Measurements from ENCODE around the gene SOD1.
"Not testable (repeated sequence)": the region's sequence is repeated elsewhere in the genome, so short reads cannot be mapped to it uniquely, and the experiment has no call there.

SOD1 gene

GRCh38 chr21:31624181-31624580 is 35.3 kb upstream of the SOD1 start:
- no CpG with 5 or more reads among the region's 3 CpGs for WGBS (ENCODE audit: extremely low coverage, insufficient coverage, insufficient read length)
- no peaks in the 10 kb centered on the region for H3K4me1 ChIP-seq (ENCODE audit: control insufficient read depth in 1 of 2, insufficient read depth in 2 of 2, low read length in 2 of 2)

GRCh38 chr21:31624961-31625491 is 34.5 kb upstream of the SOD1 start:
- Histone ChIP-seq H3K18ac (ENCODE audit: low read length) (no peak overlapping the region), H4K8ac (ENCODE audit: low read depth, low read length) (no peak overlapping the region), H3K9ac (ENCODE audit: low read length) (no peak overlapping the region), H2AK5ac (ENCODE audit: low read length) (no peak overlapping the region), H3K27me3 (ENCODE audit: insufficient read depth, low read length) (no peaks in the 10 kb centered on the region), H3K79me1 (ENCODE audit: low read length) (no peaks in the 10 kb centered on the region), H3K79me2 (ENCODE audit: control insufficient read depth, insufficient read depth, low read length, poor library complexity) (no peaks in the 10 kb centered on the region), H4K12ac (ENCODE audit: low read depth, low read length) (no peak overlapping the region), H3K4me3 (ENCODE audit: low read depth, low read length) (no peak overlapping the region), H3K4me2 (ENCODE audit: low read length) (no peak overlapping the region), H3K36me3 (ENCODE audit: control insufficient read depth in 1 of 2, insufficient read depth in 2 of 2, low read length in 2 of 2) (no peaks in the 10 kb centered on the region), H2BK5ac (ENCODE audit: low read depth, low read length, poor library complexity) (no peak overlapping the region), H3K23ac (ENCODE audit: low read length) (no peak overlapping the region), H3K14ac (ENCODE audit: low read length) (no peak overlapping the region), H3K4me1 (ENCODE audit: control insufficient read depth in 1 of 2, insufficient read depth in 2 of 2, low read length in 2 of 2) (no peaks in the 10 kb centered on the region), H3K4ac (ENCODE audit: low read depth, low read length) (no peak overlapping the region), H4K91ac (ENCODE audit: low read depth, low read length) (no peak overlapping the region), H2AFZ (ENCODE audit: insufficient read depth, low read length, poor library complexity) (no peak overlapping the region), H3K9me3 (ENCODE audit: insufficient read depth, low read depth, low read length) (peaks cover 7% of the 10 kb centered on the region), H3K27ac (ENCODE audit: low read depth, low read length) (no peak overlapping the region), H2BK12ac (ENCODE audit: low read length) (no peak overlapping the region), H2BK120ac (ENCODE audit: insufficient read depth, low read length, poor library complexity) (no peak overlapping the region)
- DNase-seq: no peak
- no CpG with 5 or more reads among the region's 11 CpGs for WGBS (ENCODE audit: extremely low coverage, insufficient coverage, insufficient read length)

More at GRCh38 chr21:31624181-31624580, 35.3 kb upstream of the SOD1 start:
- Histone ChIP-seq H2BK5ac (ENCODE audit: low read depth, low read length, poor library complexity) (no peak overlapping the region), H3K4me3 (ENCODE audit: low read depth, low read length) (no peak overlapping the region), H2BK120ac (ENCODE audit: insufficient read depth, low read length, poor library complexity) (no peak overlapping the region), H3K9ac (ENCODE audit: low read length) (no peak overlapping the region), H3K4ac (ENCODE audit: low read depth, low read length) (no peak overlapping the region), H4K91ac (ENCODE audit: low read depth, low read length) (no peak overlapping the region), H2AK5ac (ENCODE audit: low read length) (no peak overlapping the region), H3K79me1 (ENCODE audit: low read length) (no peaks in the 10 kb centered on the region), H3K9me3 (ENCODE audit: insufficient read depth, low read depth, low read length) (peaks cover 4% of the 10 kb centered on the region), H3K18ac (ENCODE audit: low read length) (no peak overlapping the region), H4K12ac (ENCODE audit: low read depth, low read length) (no peak overlapping the region), H3K79me2 (ENCODE audit: control insufficient read depth, insufficient read depth, low read length, poor library complexity) (no peaks in the 10 kb centered on the region), H3K23ac (ENCODE audit: low read length) (no peak overlapping the region), H3K27ac (ENCODE audit: low read depth, low read length) (no peak overlapping the region), H3K4me2 (ENCODE audit: low read length) (no peak overlapping the region), H3K27me3 (ENCODE audit: insufficient read depth, low read length) (no peaks in the 10 kb centered on the region), H2BK12ac (ENCODE audit: low read length) (no peak overlapping the region), H4K8ac (ENCODE audit: low read depth, low read length) (no peak overlapping the region), H3K14ac (ENCODE audit: low read length) (no peak overlapping the region), H3K36me3 (ENCODE audit: control insufficient read depth in 1 of 2, insufficient read depth in 2 of 2, low read length in 2 of 2) (no peaks in the 10 kb centered on the region), H2AFZ (ENCODE audit: insufficient read depth, low read length, poor library complexity) (no peak overlapping the region)
- no peak for DNase-seq

GRCh38 chr21:31629972-31630711 is 29.4 kb upstream of the SOD1 start:
- no peak overlapping the region for H4K91ac ChIP-seq (ENCODE audit: low read depth, low read length)
- no peak overlapping the region for H4K8ac ChIP-seq (ENCODE audit: low read depth, low read length)
- H3K4me3 ChIP-seq (ENCODE audit: low read depth, low read length): no peak overlapping the region
- H2AFZ ChIP-seq (ENCODE audit: insufficient read depth, low read length, poor library complexity): no peak overlapping the region
- H3K27me3 ChIP-seq (ENCODE audit: insufficient read depth, low read length): no peaks in the 10 kb centered on the region
- H3K9me3 ChIP-seq (ENCODE audit: insufficient read depth, low read depth, low read length): peaks cover 5% of the 10 kb centered on the region
- H2BK120ac ChIP-seq (ENCODE audit: insufficient read depth, low read length, poor library complexity): no peak overlapping the region
- H2BK12ac ChIP-seq (ENCODE audit: low read length): no peak overlapping the region
- H3K23ac ChIP-seq (ENCODE audit: low read length): no peak overlapping the region
- H3K79me2 ChIP-seq (ENCODE audit: control insufficient read depth, insufficient read depth, low read length, poor library complexity): no peaks in the 10 kb centered on the region
- no peak overlapping the region for H3K18ac ChIP-seq (ENCODE audit: low read length)
- no peak overlapping the region for H4K12ac ChIP-seq (ENCODE audit: low read depth, low read length)
- no peaks in the 10 kb centered on the region for H3K79me1 ChIP-seq (ENCODE audit: low read length)
- no peak overlapping the region for H3K14ac ChIP-seq (ENCODE audit: low read length)
- H2BK5ac ChIP-seq (ENCODE audit: low read depth, low read length, poor library complexity): no peak overlapping the region
- H3K9ac ChIP-seq (ENCODE audit: low read length): no peak overlapping the region
- H3K36me3 ChIP-seq (ENCODE audit: control insufficient read depth in 1 of 2, insufficient read depth in 2 of 2, low read length in 2 of 2): no peaks in the 10 kb centered on the region
- WGBS (ENCODE audit: extremely low coverage, insufficient coverage, insufficient read length): no CpG with 5 or more reads among the region's 8 CpGs
- H2AK5ac ChIP-seq (ENCODE audit: low read length): no peak overlapping the region
- H3K4ac ChIP-seq (ENCODE audit: low read depth, low read length): no peak overlapping the region
- peak; percentile 10 to 11 for DNase-seq
- H3K4me2 ChIP-seq (ENCODE audit: low read length): no peak overlapping the region
- no peaks in the 10 kb centered on the region for H3K4me1 ChIP-seq (ENCODE audit: control insufficient read depth in 1 of 2, insufficient read depth in 2 of 2, low read length in 2 of 2)
- no peak overlapping the region for H3K27ac ChIP-seq (ENCODE audit: low read depth, low read length)

GRCh38 chr21:31631881-31632280 is 27.6 kb upstream of the SOD1 start:
- not testable (repeated sequence) for H2BK5ac ChIP-seq (ENCODE audit: low read depth, low read length, poor library complexity)
- WGBS (ENCODE audit: extremely low coverage, insufficient coverage, insufficient read length): no CpG with 5 or more reads among the region's 6 CpGs

More at GRCh38 chr21:31631881-31632280, 27.6 kb upstream of the SOD1 start:
- not testable (repeated sequence) for H3K4ac ChIP-seq (ENCODE audit: low read depth, low read length); H3K4me3 ChIP-seq (ENCODE audit: low read depth, low read length); H4K8ac ChIP-seq (ENCODE audit: low read depth, low read length); H2BK12ac ChIP-seq (ENCODE audit: low read length); H3K9ac ChIP-seq (ENCODE audit: low read length); H2AK5ac ChIP-seq (ENCODE audit: low read length); H4K91ac ChIP-seq (ENCODE audit: low read depth, low read length); H3K79me2 ChIP-seq (ENCODE audit: control insufficient read depth, insufficient read depth, low read length, poor library complexity); H3K14ac ChIP-seq (ENCODE audit: low read length); H3K4me2 ChIP-seq (ENCODE audit: low read length); H3K27ac ChIP-seq (ENCODE audit: low read depth, low read length); H3K23ac ChIP-seq (ENCODE audit: low read length); H3K27me3 ChIP-seq (ENCODE audit: insufficient read depth, low read length); H2BK120ac ChIP-seq (ENCODE audit: insufficient read depth, low read length, poor library complexity); H2AFZ ChIP-seq (ENCODE audit: insufficient read depth, low read length, poor library complexity); H3K9me3 ChIP-seq (ENCODE audit: insufficient read depth, low read depth, low read length); H3K79me1 ChIP-seq (ENCODE audit: low read length); H3K18ac ChIP-seq (ENCODE audit: low read length); H4K12ac ChIP-seq (ENCODE audit: low read depth, low read length); H3K36me3 ChIP-seq (ENCODE audit: control insufficient read depth in 1 of 2, insufficient read depth in 2 of 2, low read length in 2 of 2); H3K4me1 ChIP-seq (ENCODE audit: control insufficient read depth in 1 of 2, insufficient read depth in 2 of 2, low read length in 2 of 2)
- DNase-seq: peak; percentile 69 to 85
